Measurements from ENCODE around the gene REV3L. TPM values are rescaled to one million over a fixed set of nuclear protein-coding genes. Genes with fewer than 3 reads are reported as not detected.
A peak's percentile ranks its signal among the peaks of the same experiment; 100 is the strongest.

REV3L gene
- total and polyA plus RNA-seq, 7 experiments from 2014 or later, result 8.6 to 31.8 (median 19.9) TPM

DNA sequence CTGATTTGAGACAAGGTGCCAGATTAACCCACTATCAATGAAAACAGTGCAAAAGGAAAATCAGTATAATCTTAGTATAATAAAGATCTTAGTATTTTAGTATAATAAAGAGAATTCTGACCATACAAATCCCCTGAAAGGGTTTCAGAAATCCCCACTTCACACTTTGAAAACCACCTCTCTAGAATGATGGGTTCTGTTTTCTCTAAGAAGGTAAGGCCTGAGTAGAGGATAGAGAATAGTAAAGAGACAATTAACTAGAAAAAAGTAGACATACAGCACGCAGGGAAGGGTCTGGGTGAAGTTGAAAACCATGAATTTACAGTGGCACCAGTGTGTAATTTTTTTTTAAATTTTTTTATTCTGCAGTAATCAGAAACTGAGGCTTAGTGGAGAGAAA is 73.6 kb downstream of the REV3L start:
- no peak overlapping the region for H3K27ac ChIP-seq (ENCODE audit: low read depth, low read length)
- POLR2A ChIA-PET, result no interaction called here
- intact Hi-C loops (cut with micrococcal nuclease), result no loop called here
- no peak overlapping the region for H3K4me3 ChIP-seq (ENCODE audit: low read length)
- no peaks in the 10 kb centered on the region for H3K4me1 ChIP-seq (ENCODE audit: control insufficient read depth in 2 of 2, insufficient read depth in 2 of 2, low read length in 2 of 2)
- peaks cover 11 to 52% (median 37%) of the 10 kb centered on the region in 5 donors for H3K36me3 Mint-ChIP-seq
- no peaks in the 10 kb centered on the region for H3K9me3 Mint-ChIP-seq
- ATAC-seq (no peak), DNase-seq (no peak)
- peaks cover 0 to 14% (median 0%) of the 10 kb centered on the region in 3 experiments for H3K36me3 ChIP-seq (ENCODE audit: control insufficient read depth in 2 of 3, insufficient read depth in 3 of 3, low read length in 3 of 3)
- no peak overlapping the region for H3K27ac Mint-ChIP-seq
- CTCF ChIA-PET, result no interaction called here
- no peaks in the 10 kb centered on the region for H3K27me3 Mint-ChIP-seq
- H3K27me3 ChIP-seq (ENCODE audit: control insufficient read depth in 2 of 2, insufficient read depth in 2 of 2, low read length in 2 of 2), result no peaks in the 10 kb centered on the region
- no peaks in the 10 kb centered on the region for H3K9me3 ChIP-seq (ENCODE audit: control insufficient read depth in 2 of 3, low read length in 3 of 3)
- H3K4me3 Mint-ChIP-seq, result no peak overlapping the region
- H3K4me1 Mint-ChIP-seq, result peaks cover 0 to 18% (median 0%) of the 10 kb centered on the region in 7 donors

DNA sequence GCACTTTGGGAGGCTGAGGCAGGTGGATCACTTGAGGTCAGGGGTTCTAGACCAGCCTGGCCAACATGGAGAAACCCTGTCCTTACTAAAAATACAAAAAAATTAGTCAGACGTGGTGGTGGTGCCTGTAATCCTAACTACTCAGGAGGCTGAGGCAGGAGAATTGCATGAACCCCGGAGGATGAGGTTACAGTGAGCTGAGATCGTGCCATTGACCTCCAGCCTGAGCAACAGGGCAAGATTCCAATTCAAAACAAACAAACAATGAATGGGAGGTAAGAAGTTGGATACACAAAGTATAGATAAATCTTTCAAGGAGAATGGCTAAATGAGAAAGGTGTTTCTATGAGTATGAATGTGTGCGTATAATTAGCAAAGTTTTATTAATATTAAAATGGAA is 75.3 kb downstream of the REV3L start:
- no peak for ATAC-seq
- no peaks in the 10 kb centered on the region for H3K27me3 ChIP-seq (ENCODE audit: control insufficient read depth in 2 of 2, insufficient read depth in 2 of 2, low read length in 2 of 2)
- DNase-seq, result no peak
- H3K9me3 ChIP-seq (ENCODE audit: control insufficient read depth in 2 of 3, low read length in 3 of 3), result no peaks in the 10 kb centered on the region
- Mint-ChIP-seq H3K4me3 (no peak overlapping the region), H3K27ac (peak overlapping the region in 1 of 9 donors; percentile 8), H3K4me1 (peaks cover 0 to 18% (median 0%) of the 10 kb centered on the region in 7 donors), H3K27me3 (no peaks in the 10 kb centered on the region), H3K36me3 (peaks cover 20 to 70% (median 53%) of the 10 kb centered on the region in 5 donors), H3K9me3 (no peaks in the 10 kb centered on the region)
- peaks cover 0 to 24% (median 0%) of the 10 kb centered on the region in 3 experiments for H3K36me3 ChIP-seq (ENCODE audit: control insufficient read depth in 2 of 3, insufficient read depth in 3 of 3, low read length in 3 of 3)
- H3K4me3 ChIP-seq (ENCODE audit: low read length), result no peak overlapping the region
- intact Hi-C loops (cut with micrococcal nuclease), result no loop called here
- ChIA-PET CTCF (no interaction called here), POLR2A (no interaction called here)
- no peaks in the 10 kb centered on the region for H3K4me1 ChIP-seq (ENCODE audit: control insufficient read depth in 2 of 2, insufficient read depth in 2 of 2, low read length in 2 of 2)
- H3K27ac ChIP-seq (ENCODE audit: low read depth, low read length), result no peak overlapping the region

DNA sequence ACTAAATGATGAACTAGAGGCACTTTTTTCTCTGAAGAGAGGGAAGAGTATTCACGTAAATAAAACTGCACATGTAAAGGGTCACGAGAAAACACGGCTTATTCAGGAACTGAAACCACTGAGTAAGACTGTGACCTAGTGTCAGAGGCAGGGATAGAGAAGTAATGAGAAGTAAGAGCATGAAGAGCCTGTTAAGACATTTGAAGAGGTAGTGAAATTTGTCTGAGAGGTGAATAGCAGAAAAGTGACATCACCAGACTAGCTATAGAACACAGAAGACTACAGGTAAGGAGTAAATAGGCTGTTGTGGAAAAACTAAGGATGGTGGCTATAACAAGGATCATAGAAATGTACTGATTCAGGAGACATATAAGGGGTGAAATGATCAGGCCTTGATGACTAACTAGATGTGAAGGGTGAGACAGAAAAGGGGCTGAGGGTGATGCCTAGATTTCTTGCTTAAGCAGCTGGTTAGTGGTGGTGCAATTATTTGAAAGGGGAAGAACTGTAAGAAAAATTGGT is 76.8 kb downstream of the REV3L start:
- H3K27me3 ChIP-seq (ENCODE audit: control insufficient read depth in 2 of 2, insufficient read depth in 2 of 2, low read length in 2 of 2), result no peaks in the 10 kb centered on the region
- Mint-ChIP-seq H3K9me3 (peaks cover 0 to 2% (median 0%) of the 10 kb centered on the region in 11 donors), H3K4me1 (peaks cover 0 to 15% (median 0%) of the 10 kb centered on the region in 7 donors), H3K27ac (peak overlapping the region in 1 of 9 donors; percentile 1), H3K4me3 (peak overlapping the region in 1 of 10 donors; percentile 18), H3K27me3 (no peaks in the 10 kb centered on the region), H3K36me3 (peaks cover 17 to 69% (median 56%) of the 10 kb centered on the region in 5 donors)
- intact Hi-C loops (cut with micrococcal nuclease), result no loop called here
- H3K4me3 ChIP-seq (ENCODE audit: low read length), result no peak overlapping the region
- ChIA-PET CTCF (no interaction called here), POLR2A (interaction anchor here (0.6 kb wide), 1 partner anchor 24 kb away, joined by 3 read pairs; no protein-coding TSS in a partner anchor)
- H3K4me1 ChIP-seq (ENCODE audit: control insufficient read depth in 2 of 2, insufficient read depth in 2 of 2, low read length in 2 of 2), result no peaks in the 10 kb centered on the region
- H3K9me3 ChIP-seq (ENCODE audit: control insufficient read depth in 2 of 3, low read length in 3 of 3), result no peaks in the 10 kb centered on the region
- ATAC-seq (peak; percentile 89), DNase-seq (no peak)
- H3K36me3 ChIP-seq (ENCODE audit: control insufficient read depth in 2 of 3, insufficient read depth in 3 of 3, low read length in 3 of 3), result peaks cover 0 to 24% (median 0%) of the 10 kb centered on the region in 3 experiments
- H3K27ac ChIP-seq (ENCODE audit: low read depth, low read length), result no peak overlapping the region

DNA sequence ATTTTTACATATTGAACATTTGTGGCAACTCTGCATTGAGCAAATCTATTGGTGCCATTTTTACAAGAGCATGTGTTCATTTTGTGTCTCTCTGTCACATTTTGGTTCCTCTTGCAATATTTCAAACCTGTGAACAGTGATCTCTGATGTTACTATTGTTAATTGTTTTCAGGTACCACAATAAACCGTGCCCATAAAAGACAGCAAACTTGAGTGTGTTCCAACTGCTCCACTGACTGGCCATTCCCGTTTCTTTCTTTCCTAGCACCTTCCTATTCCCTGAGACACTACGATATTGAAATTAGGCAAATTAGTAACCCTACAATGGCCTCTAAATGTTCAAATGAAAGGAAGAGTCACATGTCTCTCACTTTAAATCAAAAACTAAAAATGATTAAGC is 79.6 kb downstream of the REV3L start:
- Mint-ChIP-seq H3K27ac (no peak overlapping the region), H3K36me3 (peaks cover 19 to 66% (median 56%) of the 10 kb centered on the region in 5 donors), H3K9me3 (peaks cover 0 to 2% (median 0%) of the 10 kb centered on the region in 11 donors), H3K4me1 (peaks cover 0 to 14% (median 0%) of the 10 kb centered on the region in 7 donors), H3K27me3 (no peaks in the 10 kb centered on the region), H3K4me3 (no peak overlapping the region)
- ChIA-PET CTCF (no interaction called here), POLR2A (no interaction called here)
- DNase-seq, result no peak
- Histone ChIP-seq H3K4me3 (ENCODE audit: low read length) (no peak overlapping the region), H3K36me3 (ENCODE audit: control insufficient read depth in 2 of 3, insufficient read depth in 3 of 3, low read length in 3 of 3) (peaks cover 0 to 16% (median 3%) of the 10 kb centered on the region in 3 experiments), H3K9me3 (ENCODE audit: control insufficient read depth in 2 of 3, low read length in 3 of 3) (no peaks in the 10 kb centered on the region), H3K27me3 (ENCODE audit: control insufficient read depth in 2 of 2, insufficient read depth in 2 of 2, low read length in 2 of 2) (no peaks in the 10 kb centered on the region), H3K4me1 (ENCODE audit: control insufficient read depth in 2 of 2, insufficient read depth in 2 of 2, low read length in 2 of 2) (no peaks in the 10 kb centered on the region), H3K27ac (ENCODE audit: low read depth, low read length) (no peak overlapping the region)
- intact Hi-C loops (cut with micrococcal nuclease), result no loop called here
- no peak for ATAC-seq

DNA sequence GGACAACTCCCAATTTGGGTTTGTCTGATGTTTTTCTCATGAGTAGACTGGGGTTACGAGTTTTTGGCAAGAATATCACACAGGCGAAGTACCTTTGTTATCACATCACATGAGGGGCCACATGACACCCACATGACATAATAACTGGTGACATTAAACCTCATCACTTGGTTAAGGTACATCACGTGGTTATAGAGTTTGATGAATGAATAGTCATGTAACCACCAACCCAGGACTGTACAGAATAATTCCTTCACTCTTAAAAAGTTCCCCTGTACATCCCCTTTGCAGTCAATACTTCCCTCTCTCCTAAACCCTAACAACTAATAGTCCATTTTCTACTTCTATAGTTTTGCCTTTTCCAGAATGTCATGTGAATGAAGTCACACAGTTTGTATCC is 83.4 kb downstream of the REV3L start:
- H3K4me1 ChIP-seq (ENCODE audit: control insufficient read depth in 2 of 2, insufficient read depth in 2 of 2, low read length in 2 of 2), result no peaks in the 10 kb centered on the region
- no peak overlapping the region for H3K27ac ChIP-seq (ENCODE audit: low read depth, low read length)
- H3K36me3 ChIP-seq (ENCODE audit: control insufficient read depth in 2 of 3, insufficient read depth in 3 of 3, low read length in 3 of 3), result peaks cover 0 to 12% (median 3%) of the 10 kb centered on the region in 3 experiments
- ATAC-seq (no peak), DNase-seq (no peak)
- Mint-ChIP-seq H3K36me3 (peaks cover 15 to 66% (median 47%) of the 10 kb centered on the region in 5 donors), H3K4me3 (no peak overlapping the region), H3K9me3 (peaks cover 0 to 2% (median 0%) of the 10 kb centered on the region in 11 donors), H3K27me3 (no peaks in the 10 kb centered on the region), H3K27ac (no peak overlapping the region), H3K4me1 (peaks cover 0 to 3% (median 0%) of the 10 kb centered on the region in 7 donors)
- no peaks in the 10 kb centered on the region for H3K9me3 ChIP-seq (ENCODE audit: control insufficient read depth in 2 of 3, low read length in 3 of 3)
- intact Hi-C loops (cut with micrococcal nuclease), result no loop called here
- ChIA-PET POLR2A (no interaction called here), CTCF (no interaction called here)
- H3K4me3 ChIP-seq (ENCODE audit: low read length), result no peak overlapping the region
- no peaks in the 10 kb centered on the region for H3K27me3 ChIP-seq (ENCODE audit: control insufficient read depth in 2 of 2, insufficient read depth in 2 of 2, low read length in 2 of 2)

DNA sequence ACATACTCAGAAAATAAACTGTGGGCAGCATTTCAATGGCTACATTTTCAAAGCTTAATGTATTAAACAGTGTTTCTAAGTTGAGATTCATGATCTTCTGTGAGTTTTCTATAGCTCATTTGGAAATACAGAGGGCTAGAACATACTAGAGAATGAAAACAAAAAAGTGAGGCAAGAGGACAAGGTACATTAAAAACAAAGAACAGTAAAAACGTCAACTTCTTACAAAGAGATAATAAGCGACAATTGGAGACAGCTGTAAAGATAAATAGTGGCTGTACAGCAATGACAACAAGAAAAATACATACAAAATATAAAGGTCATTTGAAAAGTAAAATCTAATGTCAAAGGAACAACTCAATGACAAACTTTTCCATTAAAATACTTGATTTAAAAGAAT is 94.3 kb downstream of the REV3L start:
- Histone ChIP-seq H3K36me3 (ENCODE audit: control insufficient read depth in 2 of 3, insufficient read depth in 3 of 3, low read length in 3 of 3) (peaks cover 0 to 11% (median 7%) of the 10 kb centered on the region in 3 experiments), H3K9me3 (ENCODE audit: control insufficient read depth in 2 of 3, low read length in 3 of 3) (no peaks in the 10 kb centered on the region), H3K4me3 (ENCODE audit: low read length) (no peak overlapping the region), H3K4me1 (ENCODE audit: control insufficient read depth in 2 of 2, insufficient read depth in 2 of 2, low read length in 2 of 2) (no peaks in the 10 kb centered on the region), H3K27ac (ENCODE audit: low read depth, low read length) (no peak overlapping the region), H3K27me3 (ENCODE audit: control insufficient read depth in 2 of 2, insufficient read depth in 2 of 2, low read length in 2 of 2) (no peaks in the 10 kb centered on the region)
- Mint-ChIP-seq H3K27ac (no peak overlapping the region), H3K4me1 (no peaks in the 10 kb centered on the region), H3K4me3 (no peak overlapping the region), H3K27me3 (no peaks in the 10 kb centered on the region), H3K9me3 (no peaks in the 10 kb centered on the region), H3K36me3 (peaks cover 10 to 52% (median 47%) of the 10 kb centered on the region in 5 donors)
- ChIA-PET POLR2A (no interaction called here), CTCF (interaction anchor here (0.6 to 1.0 kb wide), 2 partner anchors 40 to 90 kb away, joined by 3 to 4 read pairs; no protein-coding TSS in a partner anchor)
- intact Hi-C loops (cut with micrococcal nuclease), result no loop called here
- ATAC-seq (no peak), DNase-seq (no peak)
